Esophagus muscularis mucosa (tissue), 4 donors: ENCODE results near the gene GALNT15.

Experiments
- EP300 ChIP-seq: sonication (generic); formaldehyde crosslinking; IDR thresholded peaks from one replicate; pipeline ENCODE4 v1.6.1; 2017; ENCODE audit warnings: antibody characterized with exemption
- POLR2A ChIP-seq: fragments of 450-650 bp; IDR thresholded peaks from one replicate; pipeline ENCODE4 v1.6.1; 2017; ENCODE audit warnings: antibody characterized with exemption, moderate library complexity, mild to moderate bottlenecking, low read depth
- POLR2AphosphoS5 ChIP-seq, 2 donors: sonication (generic); formaldehyde crosslinking; IDR thresholded peaks; one replicate each; pipeline ENCODE4 v1.6.1; 2017; ENCODE audit warnings: antibody characterized with exemption in 2 of 2
- TF ChIP-seq, protein P1 (sequence below), 3 experiments: fragments of 200-600 bp in 2 of 3; fragments of 450-650 bp in 1 of 3; sonication (generic) in 2 of 3; IDR thresholded peaks; one replicate each; pipeline ENCODE4 v1.5.1; 2017 to 2019; ENCODE audit warnings: antibody characterized with exemption in 3 of 3, mild to moderate bottlenecking in 2 of 3, moderate library complexity in 1 of 3

DNA sequence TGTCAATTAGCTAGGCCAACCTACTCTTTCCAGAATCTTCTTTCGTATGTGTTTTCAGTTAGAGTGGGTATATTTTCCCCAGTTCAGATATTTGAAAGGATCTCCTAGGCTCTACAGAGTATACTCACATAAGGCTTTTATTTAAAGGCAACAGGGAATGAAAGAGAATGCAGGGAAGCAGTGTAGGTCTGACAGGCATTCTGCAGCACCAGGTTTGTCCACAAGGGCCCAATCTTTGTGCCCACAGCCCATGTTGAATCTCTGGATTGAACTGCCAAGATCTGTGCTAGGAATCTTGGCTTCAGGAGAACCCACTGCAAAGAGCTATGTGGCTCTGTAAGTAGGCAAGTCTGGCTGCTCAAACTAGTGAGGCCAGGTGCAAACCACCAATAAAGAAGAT lies 24.2 kb upstream of the GALNT15 start:
- TF ChIP-seq, protein P1, sequence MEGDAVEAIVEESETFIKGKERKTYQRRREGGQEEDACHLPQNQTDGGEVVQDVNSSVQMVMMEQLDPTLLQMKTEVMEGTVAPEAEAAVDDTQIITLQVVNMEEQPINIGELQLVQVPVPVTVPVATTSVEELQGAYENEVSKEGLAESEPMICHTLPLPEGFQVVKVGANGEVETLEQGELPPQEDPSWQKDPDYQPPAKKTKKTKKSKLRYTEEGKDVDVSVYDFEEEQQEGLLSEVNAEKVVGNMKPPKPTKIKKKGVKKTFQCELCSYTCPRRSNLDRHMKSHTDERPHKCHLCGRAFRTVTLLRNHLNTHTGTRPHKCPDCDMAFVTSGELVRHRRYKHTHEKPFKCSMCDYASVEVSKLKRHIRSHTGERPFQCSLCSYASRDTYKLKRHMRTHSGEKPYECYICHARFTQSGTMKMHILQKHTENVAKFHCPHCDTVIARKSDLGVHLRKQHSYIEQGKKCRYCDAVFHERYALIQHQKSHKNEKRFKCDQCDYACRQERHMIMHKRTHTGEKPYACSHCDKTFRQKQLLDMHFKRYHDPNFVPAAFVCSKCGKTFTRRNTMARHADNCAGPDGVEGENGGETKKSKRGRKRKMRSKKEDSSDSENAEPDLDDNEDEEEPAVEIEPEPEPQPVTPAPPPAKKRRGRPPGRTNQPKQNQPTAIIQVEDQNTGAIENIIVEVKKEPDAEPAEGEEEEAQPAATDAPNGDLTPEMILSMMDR (IDR thresholded peaks at IDR 0.05), result no peak
- no peak for TF ChIP-seq POLR2AphosphoS5 (IDR thresholded peaks at IDR 0.05)
- no peak for TF ChIP-seq POLR2A
- no peak for TF ChIP-seq EP300
